IMR-90 (cell line): Measurements from ENCODE around the gene TSHZ1.

ENCODE experiments used
- CEBPB ChIP-seq: IDR thresholded peaks from 2 replicates; pipeline ENCODE4 v1.6.1; 2012; ENCODE audit warnings: low read depth, low read length, improper control_type of control experiment
- CHD1 ChIP-seq: IDR thresholded peaks from 2 replicates; pipeline ENCODE4 v1.6.1; 2012; ENCODE audit warnings: low read depth, low read length, improper control_type of control experiment
- MAFK ChIP-seq: IDR thresholded peaks from 2 replicates; pipeline ENCODE4 v1.6.1; 2012; ENCODE audit warnings: low read depth, low read length, improper control_type of control experiment
- MAZ ChIP-seq: IDR thresholded peaks from 2 replicates; pipeline ENCODE4 v1.6.1; 2012; ENCODE audit warnings: low read depth, mild to moderate bottlenecking, low read length, improper control_type of control experiment, moderate library complexity, borderline replicate concordance
- NFE2L2 ChIP-seq: fragments of 150-350 bp; IDR thresholded peaks from 2 replicates; pipeline ENCODE4 v1.6.1; 2016; ENCODE audit warnings: low read depth, mild to moderate bottlenecking, low read length
- POLR2A ChIP-seq: IDR thresholded peaks from 2 replicates; pipeline ENCODE4 v1.6.1; 2012; ENCODE audit warnings: mild to moderate bottlenecking, low read depth, low read length
- RAD21 ChIP-seq: IDR thresholded peaks from 2 replicates; pipeline ENCODE4 v1.6.1; 2012; ENCODE audit warnings: low read length, improper control_type of control experiment
- RFX5 ChIP-seq: IDR thresholded peaks from 2 replicates; pipeline ENCODE4 v1.8.0; 2012; ENCODE audit warnings: low read depth, mild to moderate bottlenecking, low read length, moderate library complexity
- SMC3 ChIP-seq: fragments of 150-350 bp; IDR thresholded peaks from 2 replicates; pipeline ENCODE4 v1.6.1; 2016; ENCODE audit warnings: low read depth, mild to moderate bottlenecking, antibody characterized with exemption, low read length, moderate library complexity
- TF ChIP-seq, protein P1 (sequence below): conservative IDR thresholded peaks from 2 replicates; pipeline ENCODE4 v1.5.1; 2012; ENCODE audit warnings: mild to moderate bottlenecking, low read depth, low read length, improper control_type of control experiment

- TF ChIP-seq SMC3 (no peak), RAD21 (no peak), POLR2A (no peak), CEBPB (no peak), MAZ (no peak), NFE2L2 (no peak), RFX5 (no peak), MAFK (peak; percentile 63), CHD1 (no peak)
- TF ChIP-seq, protein P1, sequence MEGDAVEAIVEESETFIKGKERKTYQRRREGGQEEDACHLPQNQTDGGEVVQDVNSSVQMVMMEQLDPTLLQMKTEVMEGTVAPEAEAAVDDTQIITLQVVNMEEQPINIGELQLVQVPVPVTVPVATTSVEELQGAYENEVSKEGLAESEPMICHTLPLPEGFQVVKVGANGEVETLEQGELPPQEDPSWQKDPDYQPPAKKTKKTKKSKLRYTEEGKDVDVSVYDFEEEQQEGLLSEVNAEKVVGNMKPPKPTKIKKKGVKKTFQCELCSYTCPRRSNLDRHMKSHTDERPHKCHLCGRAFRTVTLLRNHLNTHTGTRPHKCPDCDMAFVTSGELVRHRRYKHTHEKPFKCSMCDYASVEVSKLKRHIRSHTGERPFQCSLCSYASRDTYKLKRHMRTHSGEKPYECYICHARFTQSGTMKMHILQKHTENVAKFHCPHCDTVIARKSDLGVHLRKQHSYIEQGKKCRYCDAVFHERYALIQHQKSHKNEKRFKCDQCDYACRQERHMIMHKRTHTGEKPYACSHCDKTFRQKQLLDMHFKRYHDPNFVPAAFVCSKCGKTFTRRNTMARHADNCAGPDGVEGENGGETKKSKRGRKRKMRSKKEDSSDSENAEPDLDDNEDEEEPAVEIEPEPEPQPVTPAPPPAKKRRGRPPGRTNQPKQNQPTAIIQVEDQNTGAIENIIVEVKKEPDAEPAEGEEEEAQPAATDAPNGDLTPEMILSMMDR, result no peak
Observed at GRCh38 chr18:75205514-75206132, 5.0 kb upstream of the TSHZ1 start.
